ENCODE data around the gene RAD51B. TPM values are rescaled to one million over a fixed set of nuclear protein-coding genes. Genes with fewer than 3 reads are reported as not detected.

Gene RAD51B
- total and polyA plus RNA-seq, 2 of the 13 experiments (the other 11 are each of a cell fraction or from before 2014, with no cell fraction given) = 7.0 to 9.5 TPM

GRCh38 chr14:68439676-68440075 lies 620.1 kb downstream of the RAD51B start:
- Histone ChIP-seq H3K4me1 (ENCODE audit: insufficient read depth, low read length) (peaks cover 6% of the 10 kb centered on the region), H4K20me1 (ENCODE audit: insufficient read depth, low read length) (no peaks in the 10 kb centered on the region), H3K4me3 (replicated peaks in 1 of 3; ENCODE audit: insufficient read depth in 1 of 3, low read depth in 2 of 3, low read length in 3 of 3) (no peak overlapping the region), H3K36me3 (replicated peaks in 1 of 2; ENCODE audit: control insufficient read depth in 1 of 2, insufficient read depth in 2 of 2, low read length in 2 of 2) (no peaks in the 10 kb centered on the region), H3K27me3 (ENCODE audit: control insufficient read depth in 1 of 2, insufficient read depth in 2 of 2, low read length in 2 of 2) (no peaks in the 10 kb centered on the region), H3K79me2 (ENCODE audit: insufficient read depth, low read length) (no peaks in the 10 kb centered on the region), H3K27ac (ENCODE audit: extremely low read length, insufficient read depth, low read length) (no peak overlapping the region), H3K9me3 (ENCODE audit: low read length) (no peaks in the 10 kb centered on the region), H3K9ac (ENCODE audit: insufficient read depth, low read depth, low read length) (no peak overlapping the region), H3K4me2 (ENCODE audit: low read depth, low read length) (no peak overlapping the region), H2AFZ (ENCODE audit: low read length) (no peak overlapping the region)
- intact Hi-C loops (cut with micrococcal nuclease; ENCODE audit: unreplicated experiment) (loop anchor here (10.0 kb wide), 1 partner anchor 1805 kb away; no protein-coding TSS in a partner anchor), in situ Hi-C loops (cut with HindIII; ENCODE audit: extremely low pct_ligation_motif_present, low pct_unique_long_range_greater_than_20kb) (no loop called here)
- ATAC-seq (no peak), FAIRE-seq (no peak), DNase-seq (ENCODE audit: low spot score) (no peak)
- no TSS peak for BruUV-seq (replicated peaks)
- POLR2A ChIA-PET = no interaction called here
- CTCF ChIA-PET (ENCODE audit: low intra/inter-chr PET ratio, low total read pairs) = no interaction called here
- TF ChIP-seq CEBPG (CRISPR knock-in tag; IDR thresholded peaks at IDR 0.05) = no peak
- no peak for TF ChIP-seq TEAD2 (CRISPR knock-in tag; IDR thresholded peaks at IDR 0.05)
- TF ChIP-seq HBP1 (CRISPR knock-in tag; IDR thresholded peaks at IDR 0.05; ENCODE audit: low read depth) = no peak
- no peak for TF ChIP-seq KDM1A (CRISPR knock-in tag; IDR thresholded peaks at IDR 0.05)
- no peak for TF ChIP-seq SIX4 (CRISPR knock-in tag; IDR thresholded peaks at IDR 0.05)
- TF ChIP-seq ATF3 (CRISPR knock-in tag; IDR thresholded peaks at IDR 0.05) = no peak
- TF ChIP-seq KDM5B (CRISPR knock-in tag; IDR thresholded peaks at IDR 0.05; ENCODE audit: borderline replicate concordance) = no peak
- TF ChIP-seq CBX1 (IDR thresholded peaks at IDR 0.05; ENCODE audit: low read depth) = no peak
- 92% methylated on average over 2 of the region's 2 CpGs for WGBS (ENCODE audit: low lambda C conversion rate)

- DNase-seq (ENCODE audit: low spot score) (no peak), ATAC-seq (no peak)
- BruUV-seq (replicated peaks) = no TSS peak
Observed at GRCh38 chr14:68440820-68441219, 621.2 kb downstream of the RAD51B start.

More at GRCh38 chr14:68440820-68441219, 621.2 kb downstream of the RAD51B start:
- no peak overlapping the region for H3K4me2 ChIP-seq (ENCODE audit: low read depth, low read length)
- TF ChIP-seq TRIM24 (CRISPR knock-in tag; IDR thresholded peaks at IDR 0.05) = no peak
- H2AFZ ChIP-seq (ENCODE audit: low read length) = no peak overlapping the region
- H3K27me3 ChIP-seq (ENCODE audit: control insufficient read depth in 1 of 2, insufficient read depth in 2 of 2, low read length in 2 of 2) = no peaks in the 10 kb centered on the region
- H3K9me3 ChIP-seq (ENCODE audit: low read length) = no peaks in the 10 kb centered on the region
- no peaks in the 10 kb centered on the region for H3K36me3 ChIP-seq (replicated peaks in 1 of 2; ENCODE audit: control insufficient read depth in 1 of 2, insufficient read depth in 2 of 2, low read length in 2 of 2)
- ChIA-PET CTCF (ENCODE audit: low intra/inter-chr PET ratio, low total read pairs) (no interaction called here), POLR2A (no interaction called here)
- intact Hi-C loops (cut with micrococcal nuclease; ENCODE audit: unreplicated experiment) = loop anchor here (10.0 kb wide), 1 partner anchor 1804 kb away; no protein-coding TSS in a partner anchor
- FAIRE-seq = no peak
- no peaks in the 10 kb centered on the region for H3K79me2 ChIP-seq (ENCODE audit: insufficient read depth, low read length)
- H4K20me1 ChIP-seq (ENCODE audit: insufficient read depth, low read length) = no peaks in the 10 kb centered on the region
- no peak overlapping the region for H3K4me3 ChIP-seq (replicated peaks in 1 of 3; ENCODE audit: insufficient read depth in 1 of 3, low read depth in 2 of 3, low read length in 3 of 3)
- H3K27ac ChIP-seq (ENCODE audit: extremely low read length, insufficient read depth, low read length) = no peak overlapping the region
- no peak overlapping the region for H3K9ac ChIP-seq (ENCODE audit: insufficient read depth, low read depth, low read length)
- peaks cover 10% of the 10 kb centered on the region for H3K4me1 ChIP-seq (ENCODE audit: insufficient read depth, low read length)
- in situ Hi-C loops (cut with HindIII; ENCODE audit: extremely low pct_ligation_motif_present, low pct_unique_long_range_greater_than_20kb) = no loop called here

All from HepG2 (cell line).